ENCODE data around the gene OR2D3.
"Not testable (repeated sequence)": the region's sequence is repeated elsewhere in the genome, so short reads cannot be mapped to it uniquely, and the experiment has no call there.

The OR2D3 gene

DNA sequence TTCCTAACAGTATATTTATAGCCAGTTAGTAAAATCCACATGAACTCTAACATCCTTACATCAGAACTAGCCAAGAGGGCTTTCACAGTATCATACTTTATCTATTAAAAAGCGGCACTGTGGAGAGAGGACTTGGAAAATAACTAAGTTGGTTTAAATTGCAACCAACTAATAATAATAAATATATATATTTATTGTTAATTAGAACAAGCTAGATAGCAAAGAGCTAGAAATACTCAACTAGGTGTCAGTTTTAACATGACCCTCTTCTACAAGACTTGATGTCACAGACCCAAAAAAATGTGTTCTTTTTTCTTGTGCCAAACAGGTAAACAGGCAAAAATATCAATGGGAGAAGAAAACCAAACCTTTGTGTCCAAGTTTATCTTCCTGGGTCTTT lies at the start of gene OR2D3:
OR2D3 (plus strand) TSS at position 301 of the 400 bp plus-strand sequence; CDS start at position 301, 0 bp downstream.
- DNase-seq, result no peak

DNA sequence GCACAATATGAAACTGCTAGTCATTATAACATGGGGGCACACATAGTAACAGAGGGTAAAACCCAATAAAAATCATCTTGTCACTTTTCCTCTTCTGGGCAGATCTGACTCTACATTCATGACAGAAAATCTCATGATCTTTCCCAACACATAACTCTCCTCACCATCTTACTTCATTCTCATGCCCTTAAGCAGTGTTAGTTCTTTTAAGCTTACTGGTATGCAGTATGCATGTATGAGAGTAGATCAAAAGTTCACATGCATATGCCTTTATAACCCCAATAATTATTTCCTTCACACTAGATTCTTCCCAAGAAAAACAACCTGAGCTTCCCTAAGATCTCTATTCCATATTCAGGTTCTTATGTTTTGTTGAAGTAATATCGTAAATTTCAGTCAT lies 49.5 kb upstream of the OR2D3 start:
- DNase-seq, result no peak

DNA sequence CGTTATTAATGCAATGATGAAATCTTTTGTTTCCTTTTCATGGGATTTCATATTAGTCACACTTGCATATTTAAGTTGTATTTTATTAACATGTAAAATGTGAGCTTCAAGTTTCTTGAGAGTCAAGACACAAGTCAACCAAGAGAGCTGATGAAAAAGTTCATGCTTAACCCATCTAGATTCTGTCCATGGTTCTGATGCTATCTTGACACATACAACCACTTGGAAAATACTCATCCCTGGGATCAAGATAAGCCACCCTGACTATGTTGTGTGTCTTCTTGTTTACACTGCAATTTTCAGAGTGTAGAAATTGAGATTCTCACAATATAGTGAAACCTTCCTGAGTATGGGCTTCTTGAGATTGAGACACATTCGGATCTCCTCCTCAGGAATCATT lies 45.0 kb upstream of the OR2D3 start:
- no peak for DNase-seq

DNA sequence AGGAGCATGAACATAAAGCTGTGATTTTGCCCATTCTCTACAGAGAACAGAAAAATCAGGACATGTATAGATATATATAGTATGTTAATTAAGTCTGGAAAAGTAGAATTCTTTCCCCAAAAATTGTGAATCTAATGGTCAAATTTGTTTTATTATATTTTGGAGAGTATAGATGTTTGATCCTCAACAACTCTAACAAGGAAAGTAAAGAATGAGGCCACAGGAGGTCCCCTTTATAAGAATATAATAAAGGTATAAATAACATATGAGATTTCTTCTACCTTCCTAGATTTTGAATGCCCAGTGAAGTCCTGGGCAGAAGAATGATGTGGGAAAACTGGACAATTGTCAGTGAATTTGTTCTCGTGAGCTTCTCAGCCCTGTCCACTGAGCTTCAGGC lies 44.5 kb upstream of the OR2D3 start, which contains the start of gene OR10A4:
OR10A4 (plus strand) TSS at position 301 of the 400 bp plus-strand sequence; CDS start at position 324, 23 bp downstream.
- DNase-seq, result no peak

DNA sequence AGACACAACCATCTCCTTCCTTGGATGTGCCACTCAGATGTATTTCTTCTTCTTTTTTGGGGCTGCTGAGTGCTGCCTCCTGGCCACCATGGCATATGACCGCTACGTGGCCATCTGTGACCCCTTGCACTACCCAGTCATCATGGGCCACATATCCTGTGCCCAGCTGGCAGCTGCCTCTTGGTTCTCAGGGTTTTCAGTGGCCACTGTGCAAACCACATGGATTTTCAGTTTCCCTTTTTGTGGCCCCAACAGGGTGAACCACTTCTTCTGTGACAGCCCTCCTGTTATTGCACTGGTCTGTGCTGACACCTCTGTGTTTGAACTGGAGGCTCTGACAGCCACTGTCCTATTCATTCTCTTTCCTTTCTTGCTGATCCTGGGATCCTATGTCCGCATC lies 43.9 kb upstream of the OR2D3 start:
- DNase-seq, result no peak

- no peak for DNase-seq
These were observed 38.1 kb upstream of the OR2D3 start for GRCh38 chr11:6882751-6883150.

GRCh38 chr11:6887711-6888110 lies 33.1 kb upstream of the OR2D3 start:
- DNase-seq, result not testable (repeated sequence)

GRCh38 chr11:6888830-6889229 lies 32.0 kb upstream of the OR2D3 start:
- DNase-seq, result no peak

- no peak for DNase-seq
These were observed 31.0 kb upstream of the OR2D3 start for GRCh38 chr11:6889835-6890234.

GRCh38 chr11:6892400-6892799 lies 28.4 kb upstream of the OR2D3 start, which contains the start of gene OR2D2:
Gene OR2D2 (minus strand): TSS chr11:6892500. CDS start chr11:6892500, 0 bp downstream.
- DNase-seq, result no peak

GRCh38 chr11:6894097-6894496 lies 26.7 kb upstream of the OR2D3 start:
- no peak for DNase-seq

DNA sequence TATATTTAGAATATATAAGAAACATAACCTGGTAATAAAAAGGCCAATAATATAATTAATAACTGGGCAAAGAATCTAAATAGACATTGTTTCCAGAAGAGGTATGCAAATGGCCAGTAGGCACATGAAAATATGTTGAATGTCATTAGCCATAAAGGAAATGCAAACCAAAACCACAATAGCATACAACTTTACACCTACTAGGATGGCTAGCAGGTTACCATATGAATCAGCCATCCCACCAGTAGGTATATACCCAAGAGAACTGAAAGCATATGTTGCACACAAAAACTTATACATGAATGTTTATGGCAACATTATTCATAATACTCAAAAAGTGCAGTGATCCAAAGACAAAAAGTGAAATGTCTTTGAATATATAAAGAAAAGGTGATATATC lies 25.8 kb upstream of the OR2D3 start:
- no peak for DNase-seq

DNA sequence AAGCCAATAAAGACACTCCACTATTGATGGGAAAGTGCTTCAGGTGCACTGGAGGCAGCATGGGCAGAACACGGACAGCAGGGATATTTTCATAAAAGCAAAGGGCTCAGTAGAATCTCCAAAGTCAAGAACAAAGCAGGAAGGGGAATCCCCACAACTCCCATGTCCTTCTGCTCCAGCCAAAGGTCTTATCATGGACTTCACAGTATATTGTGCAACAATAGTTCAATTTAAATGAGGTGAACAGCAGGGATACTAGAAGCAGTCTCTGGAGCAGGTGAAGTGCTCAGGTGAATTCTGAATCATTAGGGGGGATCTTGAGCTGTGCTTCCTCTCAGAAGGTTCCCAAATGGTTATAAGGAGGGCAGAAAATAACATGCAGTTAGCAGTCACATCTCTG lies 21.9 kb upstream of the OR2D3 start:
- no peak for DNase-seq

DNA sequence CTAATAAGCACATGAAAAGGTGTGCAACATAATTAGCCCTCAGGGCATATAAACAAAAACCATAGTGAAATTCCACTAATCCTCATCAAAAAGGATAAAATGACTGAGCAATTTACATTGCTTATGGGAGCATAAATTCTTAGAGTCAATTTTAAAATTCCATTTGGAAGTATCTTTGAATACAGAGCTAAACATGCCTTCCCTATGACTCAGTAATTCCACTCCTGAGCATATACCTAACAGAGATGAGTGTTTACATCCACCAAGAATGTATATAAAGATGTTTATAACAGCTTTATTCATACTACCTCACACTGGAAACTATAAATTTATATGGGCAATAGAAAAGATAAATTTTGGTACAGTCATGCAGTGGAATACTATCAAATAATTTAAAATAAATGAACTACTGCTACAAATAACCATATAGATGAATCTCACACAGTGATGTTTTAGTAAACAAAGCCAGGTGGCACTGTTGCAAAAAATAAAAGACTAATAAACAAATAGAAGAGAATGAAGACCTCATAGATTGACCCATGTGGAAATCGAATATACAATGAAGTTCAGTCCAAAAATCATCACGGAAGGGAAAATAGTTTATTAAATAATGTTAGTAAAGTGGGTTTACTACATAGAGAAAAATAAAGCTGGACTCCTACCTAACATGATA lies 20.3 kb upstream of the OR2D3 start:
- DNase-seq, result no peak

- not testable (repeated sequence) for DNase-seq
These were observed 16.0 kb upstream of the OR2D3 start for GRCh38 chr11:6904804-6905203.

- no peak for DNase-seq
These were observed 9.4 kb upstream of the OR2D3 start for GRCh38 chr11:6911378-6911777.

DNA sequence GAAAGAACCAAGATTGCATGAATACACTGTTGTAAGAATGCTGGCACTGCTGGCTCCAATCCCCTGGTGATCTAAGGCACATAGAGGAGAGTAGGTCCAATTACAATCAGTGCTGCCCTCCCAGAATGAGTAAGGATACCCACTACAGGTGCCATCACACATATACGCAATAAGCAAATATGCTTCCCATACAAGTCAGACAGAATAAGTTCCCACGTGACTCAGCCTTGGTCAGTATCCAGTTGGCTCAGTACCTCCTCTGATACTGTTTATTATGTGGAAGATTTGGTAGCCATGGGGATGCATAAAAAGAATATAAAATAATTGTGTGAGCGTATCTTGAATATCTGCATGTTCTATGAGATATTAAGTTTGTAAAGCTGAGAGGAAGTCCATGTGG lies 8.9 kb upstream of the OR2D3 start:
- DNase-seq, result no peak

DNA sequence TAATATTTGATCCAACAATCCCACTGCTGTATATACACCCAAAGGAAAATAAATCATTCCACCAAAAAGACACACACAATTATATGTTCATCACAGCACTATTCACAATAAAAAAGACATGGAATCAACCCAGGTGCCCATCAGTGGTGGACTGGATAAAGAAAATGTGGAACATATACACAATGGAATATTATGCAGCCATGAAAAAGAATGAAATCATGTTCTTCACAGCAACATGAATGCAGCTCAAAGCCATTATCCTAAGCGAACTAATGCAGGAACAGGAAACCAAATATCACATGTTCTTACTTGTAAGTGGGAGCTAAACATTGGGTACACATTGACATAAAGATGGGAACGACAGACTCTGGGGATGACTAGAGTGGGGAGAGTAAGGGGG lies 1.1 kb upstream of the OR2D3 start:
- DNase-seq, result no peak

DNA sequence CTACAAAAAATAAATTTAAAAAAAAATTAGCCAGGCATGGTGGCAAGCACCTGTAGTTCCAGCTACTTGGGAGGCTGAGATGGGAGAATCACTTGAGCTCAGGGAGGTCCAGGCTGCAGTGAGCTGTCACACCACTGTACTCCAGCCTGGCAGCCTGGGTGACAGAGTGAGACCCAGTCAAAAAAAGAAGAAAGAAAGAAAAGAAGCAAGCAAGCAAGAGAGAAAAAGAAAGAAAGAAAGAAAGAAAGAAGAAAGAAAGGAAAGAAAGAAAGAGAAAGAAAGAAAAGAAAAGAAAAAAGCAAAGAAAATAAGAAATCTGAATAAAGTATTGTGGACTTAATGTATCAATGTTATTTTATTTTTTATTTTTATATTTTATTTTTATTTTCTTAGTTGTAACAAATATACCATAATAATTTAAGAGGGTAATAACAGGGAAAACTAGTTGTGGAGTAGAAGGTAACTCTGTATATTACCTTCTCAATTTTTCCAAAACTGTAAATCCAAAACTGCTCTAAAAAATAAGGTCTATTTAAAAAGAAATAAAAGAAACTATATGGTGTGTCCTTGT lies 4.3 kb downstream of the OR2D3 start:
- DNase-seq, result no peak

- no peak for DNase-seq
These were observed 4.9 kb downstream of the OR2D3 start for GRCh38 chr11:6925636-6926207.

GRCh38 chr11:6926208-6927029 lies 5.6 kb downstream of the OR2D3 start, which contains the start of gene ZNF215:
Gene ZNF215 (plus strand): TSS chr11:6926426. CDS start chr11:6932273, 5,847 bp downstream.
- DNase-seq, result no peak

DNA sequence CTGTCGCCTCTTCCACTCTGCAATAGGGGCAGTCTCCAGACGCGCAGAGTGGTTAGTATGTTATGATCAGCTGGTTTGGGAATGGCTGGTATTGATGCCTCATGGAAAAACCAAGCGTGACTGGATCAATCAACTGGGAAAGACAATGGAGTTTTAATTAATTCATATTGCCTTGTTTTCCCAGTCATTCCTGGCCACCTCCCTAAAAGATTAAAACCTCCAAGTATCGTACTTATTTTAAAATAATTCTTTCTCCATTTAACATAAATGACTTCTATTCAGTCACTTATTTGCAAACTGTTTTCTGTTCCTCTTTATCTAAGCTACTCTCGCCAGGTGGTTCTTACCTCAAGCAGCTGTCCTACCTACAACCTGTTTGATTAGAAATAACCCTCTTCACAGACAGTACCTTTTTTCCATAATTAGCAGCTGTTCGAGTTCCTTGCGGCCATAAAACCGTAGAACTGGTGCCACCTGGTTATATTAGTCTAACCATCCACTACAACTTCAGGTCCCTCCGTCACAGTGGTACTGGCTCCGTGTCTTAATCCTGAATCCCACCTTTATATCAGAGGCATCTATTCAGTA lies 6.3 kb downstream of the OR2D3 start:
- no peak for DNase-seq

- no peak for DNase-seq
These were observed 8.1 kb downstream of the OR2D3 start for GRCh38 chr11:6928916-6929315.

All from NCI-H2029 treated with DMSO at 0.1 percent for 48 hours (cell line).